SK-N-SH (cell line): Measurements from ENCODE around the gene ELOA2. TPM values are rescaled to one million over a fixed set of nuclear protein-coding genes. Genes with fewer than 3 reads are reported as not detected.

Experiments used
- CTCF ChIA-PET: fragments of 300-600, 350-600 bp; formaldehyde crosslinking; extraction: SDS; loops from one replicate; lab custom pipeline; 2021; lab: Yijun Ruan, JAX
- POLR2A ChIA-PET: fragments of 350-600 bp; sonication (Branson Sonifier 250); formaldehyde crosslinking; extraction: SDS; loops from one replicate; lab custom pipeline; 2020; ENCODE audit warnings: antibody characterized with exemption, inconsistent platforms; lab: Yijun Ruan, JAX
- DNase-seq: peaks from one replicate; pipeline ENCODE4 v3.0.0; 2012
- H2AFZ ChIP-seq: fragments of 200-600 bp; sonication (generic); 2 replicates; pipeline ENCODE4 v1.8.1; 2016; ENCODE audit warnings: antibody characterized with exemption, mild to moderate bottlenecking, low read depth
- H3F3A ChIP-seq: fragments of 200-600 bp; sonication (generic); replicated peaks from 2 replicates; pipeline ENCODE3; 2016; ENCODE audit warnings: antibody characterized with exemption, mild to moderate bottlenecking; ENCODE audit not compliant: insufficient read depth
- H3K27ac ChIP-seq, 2 experiments: fragments of 200-500 bp in 1 of 2; fragments of 200-600 bp in 1 of 2; sonication (Bioruptor generic) in 1 of 2; sonication (generic), shearing (Covaris generic) in 1 of 2; 2 replicates each; pipeline versions ENCODE4 v1.5.1 to v1.6.1; 2014 to 2016; ENCODE audit warnings: low read depth in 2 of 2, inconsistent platforms in 1 of 2, low read length in 1 of 2, mild to moderate bottlenecking in 1 of 2, mixed read lengths in 1 of 2
- H3K27me3 ChIP-seq: fragments of 200-600 bp; sonication (generic), shearing (Covaris generic); 2 replicates; pipeline ENCODE4 v1.6.1; 2016; ENCODE audit warnings: mixed run types; ENCODE audit not compliant: insufficient read depth
- H3K36me3 ChIP-seq, 2 experiments: fragments of 200-500 bp in 1 of 2; fragments of 200-600 bp in 1 of 2; sonication (Bioruptor generic) in 1 of 2; sonication (generic) in 1 of 2; replicated peaks in 1 of 2; 2 replicates each; pipeline versions ENCODE3 to v1.5.1; 2014 to 2016; ENCODE audit warnings: low read length in 1 of 2, mild to moderate bottlenecking in 1 of 2; ENCODE audit not compliant: insufficient read depth in 2 of 2, control insufficient read depth in 1 of 2
- H3K4me1 ChIP-seq, 2 experiments: fragments of 200-500 bp in 1 of 2; fragments of 200-600 bp in 1 of 2; sonication (Bioruptor generic) in 1 of 2; sonication (generic), shearing (Covaris generic) in 1 of 2; 2 replicates each; pipeline versions ENCODE4 v1.5.1 to v1.6.1; 2014 to 2016; ENCODE audit warnings: low read depth in 1 of 2, low read length in 1 of 2, mixed run types in 1 of 2; ENCODE audit not compliant: insufficient read depth in 2 of 2, control insufficient read depth in 1 of 2
- H3K4me2 ChIP-seq: fragments of 200-600 bp; sonication (generic), shearing (Covaris generic); 2 replicates; pipeline ENCODE4 v1.6.1; 2017; ENCODE audit warnings: mixed run types
- H3K4me3 ChIP-seq, 2 experiments: fragments of 200-500 bp in 1 of 2; fragments of 200-600 bp in 1 of 2; sonication (Bioruptor generic) in 1 of 2; sonication (generic), shearing (Covaris generic) in 1 of 2; 2 replicates each; pipeline versions ENCODE4 v1.5.1 to v1.8.1; 2014 to 2016; ENCODE audit warnings: low read depth in 2 of 2, inconsistent platforms in 1 of 2, low read length in 1 of 2, mild to moderate bottlenecking in 1 of 2, mixed read lengths in 1 of 2, moderate library complexity in 1 of 2
- H3K79me2 ChIP-seq: fragments of 200-600 bp; sonication (generic); 2 replicates; pipeline ENCODE4 v1.8.1; 2017; ENCODE audit warnings: mild to moderate bottlenecking; ENCODE audit not compliant: insufficient read depth
- H3K9ac ChIP-seq: fragments of 200-600 bp; sonication (generic); 2 replicates; pipeline ENCODE4 v1.6.1; 2017; ENCODE audit warnings: mixed run types
- H3K9me2 ChIP-seq: fragments of 200-600 bp; sonication (generic); 2 replicates; pipeline ENCODE4 v1.6.1; 2017; ENCODE audit warnings: mixed run types
- H3K9me3 ChIP-seq: fragments of 200-600 bp; sonication (generic); 2 replicates; pipeline ENCODE4 v1.6.1; 2017; ENCODE audit warnings: mixed run types, mild to moderate bottlenecking, moderate library complexity
- H4K20me1 ChIP-seq: fragments of 200-600 bp; sonication (generic); 2 replicates; pipeline ENCODE4 v1.6.1; 2017; ENCODE audit warnings: mild to moderate bottlenecking, mixed run types; ENCODE audit not compliant: insufficient read depth
- CHD2 ChIP-seq: fragments of 150-350 bp; IDR thresholded peaks from 2 replicates; pipeline ENCODE4 v1.6.1; 2018; ENCODE audit warnings: low read length; ENCODE audit not compliant: partially characterized antibody
- CTCF ChIP-seq: fragments of 200-600 bp; sonication (generic); IDR thresholded peaks from 2 replicates; pipeline ENCODE4 v1.6.1; 2017; ENCODE audit warnings: antibody characterized with exemption, mild to moderate bottlenecking, moderate library complexity
- ELF1 ChIP-seq: IDR thresholded peaks from 2 replicates; pipeline ENCODE4 v1.4.0; 2012
- EP300 ChIP-seq, 2 experiments: IDR thresholded peaks; 2 replicates each; pipeline versions ENCODE4 v1.4.0 to v1.6.1; 2012; ENCODE audit warnings: borderline replicate concordance in 1 of 2, low read depth in 1 of 2, low read length in 1 of 2
- EZH2phosphoT487 ChIP-seq: fragments of 200-600 bp; sonication (generic); IDR thresholded peaks from 2 replicates; pipeline ENCODE4 v1.6.1; 2017; ENCODE audit warnings: low read depth, mixed run types, mild to moderate bottlenecking, antibody characterized with exemption, moderate library complexity, borderline replicate concordance
- JUND ChIP-seq: IDR thresholded peaks from 2 replicates; pipeline ENCODE4 v1.4.0; 2012
- MXI1 ChIP-seq: IDR thresholded peaks from 2 replicates; pipeline ENCODE4 v1.6.1; 2012; ENCODE audit warnings: mild to moderate bottlenecking, low read depth, low read length, improper control_type of control experiment
- POLR2AphosphoS5 ChIP-seq: IDR thresholded peaks from 2 replicates; pipeline ENCODE4 v1.6.1; 2012; ENCODE audit warnings: low read depth, low read length
- RCOR1 ChIP-seq: fragments of 150-350 bp; IDR thresholded peaks from 2 replicates; pipeline ENCODE4 v1.6.1; 2017; ENCODE audit warnings: antibody characterized with exemption, low read length
- USF2 ChIP-seq: fragments of 150-350 bp; IDR thresholded peaks from 2 replicates; pipeline ENCODE4 v1.6.1; 2017; ENCODE audit warnings: antibody characterized with exemption, low read length, low read depth, borderline replicate concordance
- YY1 ChIP-seq: IDR thresholded peaks from 2 replicates; pipeline ENCODE4 v1.4.0; 2012; ENCODE audit warnings: low read depth, mild to moderate bottlenecking
- WGBS: methylation state at CpG from one replicate; pipeline ENCODE4 v1.1.6; 2017; ENCODE audit warnings: low lambda C conversion rate; 5-methylcytosine and 5-hydroxymethylcytosine counted together
- polyA plus RNA-seq, 3 experiments: library from polyadenylated mRNA; depleted of rRNA; stranded (reverse); fragments of >200 nt; gene quantifications; 2 replicates each; pipeline ENCODE4 v1.2.3, GENCODE V29; 2012
- TF ChIP-seq, protein P1 (sequence below): IDR thresholded peaks from 2 replicates; pipeline ENCODE4 v1.4.0; 2012; ENCODE audit warnings: low read depth, borderline replicate concordance
- TF ChIP-seq, protein P2 (sequence below): fragments of 150-350 bp; IDR thresholded peaks from 2 replicates; pipeline ENCODE4 v1.6.1; 2016; ENCODE audit warnings: mild to moderate bottlenecking, low read depth, low read length

ELOA2 gene
- polyA plus RNA-seq, 1 of the 3 experiments (the other 2 are of a cell fraction) = not detected

DNA sequence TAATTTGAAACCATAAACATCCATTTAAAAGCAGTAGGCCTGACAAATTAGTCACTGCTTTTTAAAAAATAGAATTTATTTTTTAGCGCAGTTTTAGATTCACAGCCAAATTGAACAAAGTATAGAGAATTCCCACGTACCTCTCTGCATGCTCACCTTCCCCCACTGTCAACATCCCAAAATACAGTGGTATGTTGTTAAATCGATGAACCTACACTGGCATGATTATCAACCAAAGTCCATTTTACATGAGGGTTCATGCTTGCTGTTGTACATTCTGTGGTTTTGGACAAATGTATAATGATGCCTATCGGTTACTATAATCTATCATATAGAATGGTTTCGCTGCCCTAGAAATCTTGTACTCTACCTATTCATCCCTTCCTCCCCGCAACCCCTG, 5.6 kb upstream of the ELOA2 start:
- Histone ChIP-seq H3K36me3 (no peaks in the 10 kb centered on the region), H3K27ac (no peak overlapping the region), H3K79me2 (no peaks in the 10 kb centered on the region), H2AFZ (no peak overlapping the region), H3K4me3 (no peak overlapping the region), H3F3A (no peaks in the 10 kb centered on the region), H4K20me1 (no peaks in the 10 kb centered on the region), H3K9me3 (no peaks in the 10 kb centered on the region), H3K4me1 (no peaks in the 10 kb centered on the region), H3K9me2 (no peaks in the 10 kb centered on the region), H3K9ac (no peak overlapping the region), H3K27me3 (no peaks in the 10 kb centered on the region), H3K4me2 (no peak overlapping the region)
- no peak for DNase-seq
- WGBS = 73% methylated on average over 6 of the region's 6 CpGs
- no peak for TF ChIP-seq JUND
- TF ChIP-seq, protein P1, sequence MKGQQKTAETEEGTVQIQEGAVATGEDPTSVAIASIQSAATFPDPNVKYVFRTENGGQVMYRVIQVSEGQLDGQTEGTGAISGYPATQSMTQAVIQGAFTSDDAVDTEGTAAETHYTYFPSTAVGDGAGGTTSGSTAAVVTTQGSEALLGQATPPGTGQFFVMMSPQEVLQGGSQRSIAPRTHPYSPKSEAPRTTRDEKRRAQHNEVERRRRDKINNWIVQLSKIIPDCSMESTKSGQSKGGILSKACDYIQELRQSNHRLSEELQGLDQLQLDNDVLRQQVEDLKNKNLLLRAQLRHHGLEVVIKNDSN = no peak
- no peak for TF ChIP-seq EP300 (IDR thresholded peaks at IDR 0.05; ENCODE audit: borderline replicate concordance in 1 of 2, low read depth in 1 of 2, low read length in 1 of 2)
- TF ChIP-seq USF2 = no peak
- no peak for TF ChIP-seq POLR2AphosphoS5
- TF ChIP-seq, protein P2, sequence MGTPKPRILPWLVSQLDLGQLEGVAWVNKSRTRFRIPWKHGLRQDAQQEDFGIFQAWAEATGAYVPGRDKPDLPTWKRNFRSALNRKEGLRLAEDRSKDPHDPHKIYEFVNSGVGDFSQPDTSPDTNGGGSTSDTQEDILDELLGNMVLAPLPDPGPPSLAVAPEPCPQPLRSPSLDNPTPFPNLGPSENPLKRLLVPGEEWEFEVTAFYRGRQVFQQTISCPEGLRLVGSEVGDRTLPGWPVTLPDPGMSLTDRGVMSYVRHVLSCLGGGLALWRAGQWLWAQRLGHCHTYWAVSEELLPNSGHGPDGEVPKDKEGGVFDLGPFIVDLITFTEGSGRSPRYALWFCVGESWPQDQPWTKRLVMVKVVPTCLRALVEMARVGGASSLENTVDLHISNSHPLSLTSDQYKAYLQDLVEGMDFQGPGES = no peak
- TF ChIP-seq CTCF = no peak
- no peak for TF ChIP-seq MXI1
- no peak for TF ChIP-seq ELF1
- POLR2A ChIA-PET = no interaction called here
- CTCF ChIA-PET = interaction anchor here (0.9 to 1.1 kb wide), 2 partner anchors 9 to 164 kb away, joined by 3 read pairs; no protein-coding TSS in a partner anchor

GRCh38 chr18:47036927-47037578, 1.6 kb upstream of the ELOA2 start:
- Histone ChIP-seq H3K27me3 (no peaks in the 10 kb centered on the region), H3K9ac (no peak overlapping the region), H3K4me3 (no peak overlapping the region), H3K9me2 (no peaks in the 10 kb centered on the region), H3K27ac (no peak overlapping the region), H4K20me1 (no peaks in the 10 kb centered on the region), H3F3A (no peaks in the 10 kb centered on the region), H3K36me3 (no peaks in the 10 kb centered on the region), H3K9me3 (no peaks in the 10 kb centered on the region), H3K4me1 (no peaks in the 10 kb centered on the region), H3K4me2 (no peak overlapping the region), H3K79me2 (no peaks in the 10 kb centered on the region), H2AFZ (no peak overlapping the region)
- no peak for DNase-seq
- ChIA-PET CTCF (interaction anchor here (0.8 to 2.4 kb wide), 8 partner anchors 11 to 705 kb away, joined by 3 to 7 read pairs (median 4); no protein-coding TSS in a partner anchor), POLR2A (no interaction called here)
- WGBS = 48% methylated on average over 3 of the region's 3 CpGs
- TF ChIP-seq JUND (no peak), EZH2phosphoT487 (no peak), YY1 (no peak), RCOR1 (no peak), CHD2 (no peak)
